K562 (cell line): Measurements from ENCODE around the gene ATXN7L1.

Experiments
- EZH2 ChIP-seq: IDR thresholded peaks from 2 replicates; pipeline ENCODE4 v1.6.1; 2012; ENCODE audit warnings: low read depth, mild to moderate bottlenecking, inconsistent platforms, low read length, borderline replicate concordance
- POLR2G ChIP-seq: fragments of 200-400 bp; formaldehyde crosslinking; IDR thresholded peaks from 2 replicates; pipeline ENCODE4 v1.6.1; 2017; ENCODE audit warnings: low read depth, mild to moderate bottlenecking, antibody characterized with exemption, low read length, moderate library complexity
- TAF15 ChIP-seq: fragments of 200-400 bp; formaldehyde crosslinking; IDR thresholded peaks from 2 replicates; pipeline ENCODE4 v1.6.1; 2017; ENCODE audit warnings: mild to moderate bottlenecking, low read depth, low read length, moderate library complexity
- TOE1 ChIP-seq, 2 experiments: fragments of 450-650 bp in 1 of 2; sonication (generic) in 1 of 2; formaldehyde crosslinking in 1 of 2; IDR thresholded peaks; 2 replicates each; pipeline versions ENCODE4 v1.7.1 to v1.8.0; 2016 to 2022; ENCODE audit warnings: borderline replicate concordance in 2 of 2, mild to moderate bottlenecking in 2 of 2, antibody characterized with exemption in 1 of 2, inconsistent platforms in 1 of 2, low read depth in 1 of 2, missing genetic modification reagents in 1 of 2, moderate library complexity in 1 of 2
- U2AF2 ChIP-seq: fragments of 200-400 bp; formaldehyde crosslinking; optimal IDR thresholded peaks from 2 replicates; pipeline ENCODE3; 2017; ENCODE audit warnings: low read depth, mild to moderate bottlenecking, low read length
- ZNF79 ChIP-seq: fragments of 250-450 bp; sonication (Bioruptor Pico); IDR thresholded peaks from 2 replicates; pipeline ENCODE4 v1.4.0; 2020; ENCODE audit warnings: low read depth, mild to moderate bottlenecking, moderate library complexity
- TF ChIP-seq, protein P1 (sequence below): fragments of 450-650 bp; IDR thresholded peaks from 2 replicates; pipeline ENCODE4 v1.7.1; 2018; ENCODE audit warnings: mild to moderate bottlenecking, low read depth; ENCODE audit not compliant: partially characterized antibody

DNA sequence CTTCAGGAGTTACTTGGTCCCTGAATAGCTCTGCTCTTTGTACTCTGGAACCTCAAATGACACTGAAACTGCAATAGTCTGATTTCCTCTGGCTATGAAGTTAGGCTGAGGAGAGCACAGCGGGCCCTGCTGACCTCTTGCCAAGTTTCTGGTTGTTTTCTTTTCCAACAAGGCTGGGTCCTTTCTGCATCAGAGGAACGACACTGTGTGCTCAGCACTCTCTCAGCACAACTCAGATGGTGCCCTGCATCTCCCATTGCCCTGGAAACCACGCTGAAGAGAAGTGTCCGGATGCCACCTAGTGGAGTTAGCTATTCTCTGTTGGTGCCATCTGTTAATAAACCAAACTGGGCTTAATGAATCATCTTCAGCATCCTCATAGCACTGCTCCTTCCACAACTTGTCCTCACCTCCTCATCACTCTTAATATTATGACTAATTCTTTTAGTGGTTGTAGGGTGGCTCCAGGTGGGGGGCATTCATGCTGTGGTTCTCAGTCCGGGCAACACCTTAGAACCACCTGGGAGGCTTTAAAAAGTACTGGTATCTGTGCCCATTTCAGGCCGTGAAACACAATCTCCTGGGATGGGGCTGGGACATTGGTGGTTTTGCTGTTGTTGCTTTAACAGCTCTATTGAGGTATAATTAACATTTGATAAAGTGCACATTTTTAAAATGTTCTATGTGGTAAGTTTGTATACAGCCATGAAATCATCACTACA, 286.9 kb downstream of the ATXN7L1 start:
- TF ChIP-seq TAF15 (no peak), POLR2G (no peak), ZNF79 (CRISPR knock-in tag) (no peak), TOE1 (IDR thresholded peaks at IDR 0.05; ENCODE audit: borderline replicate concordance) (no peak), TOE1 (CRISPR knock-in tag; IDR thresholded peaks at IDR 0.05; ENCODE audit: borderline replicate concordance, low read depth) (no peak), EZH2 (no peak), U2AF2 (no peak)
- TF ChIP-seq, protein P1, sequence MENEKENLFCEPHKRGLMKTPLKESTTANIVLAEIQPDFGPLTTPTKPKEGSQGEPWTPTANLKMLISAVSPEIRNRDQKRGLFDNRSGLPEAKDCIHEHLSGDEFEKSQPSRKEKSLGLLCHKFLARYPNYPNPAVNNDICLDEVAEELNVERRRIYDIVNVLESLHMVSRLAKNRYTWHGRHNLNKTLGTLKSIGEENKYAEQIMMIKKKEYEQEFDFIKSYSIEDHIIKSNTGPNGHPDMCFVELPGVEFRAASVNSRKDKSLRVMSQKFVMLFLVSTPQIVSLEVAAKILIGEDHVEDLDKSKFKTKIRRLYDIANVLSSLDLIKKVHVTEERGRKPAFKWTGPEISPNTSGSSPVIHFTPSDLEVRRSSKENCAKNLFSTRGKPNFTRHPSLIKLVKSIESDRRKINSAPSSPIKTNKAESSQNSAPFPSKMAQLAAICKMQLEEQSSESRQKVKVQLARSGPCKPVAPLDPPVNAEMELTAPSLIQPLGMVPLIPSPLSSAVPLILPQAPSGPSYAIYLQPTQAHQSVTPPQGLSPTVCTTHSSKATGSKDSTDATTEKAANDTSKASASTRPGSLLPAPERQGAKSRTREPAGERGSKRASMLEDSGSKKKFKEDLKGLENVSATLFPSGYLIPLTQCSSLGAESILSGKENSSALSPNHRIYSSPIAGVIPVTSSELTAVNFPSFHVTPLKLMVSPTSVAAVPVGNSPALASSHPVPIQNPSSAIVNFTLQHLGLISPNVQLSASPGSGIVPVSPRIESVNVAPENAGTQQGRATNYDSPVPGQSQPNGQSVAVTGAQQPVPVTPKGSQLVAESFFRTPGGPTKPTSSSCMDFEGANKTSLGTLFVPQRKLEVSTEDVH = no peak
